H1 (cell line): ENCODE measurements around the gene MAP3K1. TPM values are rescaled to one million over a fixed set of nuclear protein-coding genes. Genes with fewer than 3 reads are reported as not detected.

Source experiments
- CTCF ChIA-PET: fragments of 300-600 bp; sonication (Branson Sonifier 250); formaldehyde crosslinking; loops from one replicate; lab custom pipeline; 2021; ENCODE audit not compliant: partially characterized antibody; lab: Charles Lee
- POLR2A ChIA-PET: fragments of 300-600 bp; sonication (Branson Sonifier 250); formaldehyde crosslinking; loops from one replicate; lab custom pipeline; 2021; ENCODE audit warnings: inconsistent platforms; ENCODE audit not compliant: partially characterized antibody; lab: Charles Lee
- DNase-seq, 2 experiments: peaks; one replicate each; pipeline versions ENCODE4 v3.0.0 to v3.0.0-alpha.2; 2010 to 2022; ENCODE audit warnings: low spot score in 2 of 2, low read depth in 1 of 2, mixed read lengths in 1 of 2
- FAIRE-seq: peaks from 2 replicates; lab custom pipeline; 2011; peaks lifted over from hg19 to GRCh38; lab: Jason Lieb, UNC
- H2AFZ ChIP-seq: 2 replicates; pipeline ENCODE4 v1.8.1; 2012; ENCODE audit warnings: low read length, inconsistent platforms
- H2AK5ac ChIP-seq: 2 replicates; pipeline ENCODE4 v1.6.1; 2013; ENCODE audit warnings: low read depth, low read length
- H2BK120ac ChIP-seq: replicated peaks from 2 replicates; pipeline ENCODE3; 2013; ENCODE audit warnings: low read depth, low read length, inconsistent platforms
- H2BK12ac ChIP-seq: 2 replicates; pipeline ENCODE4 v1.6.1; 2013; ENCODE audit warnings: low read depth, low read length
- H2BK15ac ChIP-seq: 2 replicates; pipeline ENCODE4 v1.6.1; 2013; ENCODE audit warnings: low read length
- H2BK20ac ChIP-seq: 2 replicates; pipeline ENCODE4 v1.6.1; 2013; ENCODE audit warnings: low read length
- H2BK5ac ChIP-seq: 2 replicates; pipeline ENCODE4 v1.6.1; 2013; ENCODE audit warnings: low read depth, low read length
- H3K14ac ChIP-seq: 2 replicates; pipeline ENCODE4 v1.6.1; 2013; ENCODE audit warnings: inconsistent platforms; ENCODE audit not compliant: insufficient read length
- H3K18ac ChIP-seq: 2 replicates; pipeline ENCODE4 v1.6.1; 2013; ENCODE audit warnings: low read length; ENCODE audit errors: extremely low read depth
- H3K23ac ChIP-seq: 2 replicates; pipeline ENCODE4 v1.6.1; 2013; ENCODE audit warnings: inconsistent platforms; ENCODE audit not compliant: insufficient read length
- H3K23me2 ChIP-seq: 2 replicates; pipeline ENCODE4 v1.6.1; 2013; ENCODE audit warnings: low read depth, low read length
- H3K27ac ChIP-seq: 2 replicates; pipeline ENCODE4 v1.6.1; 2011; ENCODE audit warnings: low read depth, low read length, inconsistent platforms
- H3K27me3 ChIP-seq, 4 experiments: replicated peaks in 1 of 4; 1 replicate in 1 of 4; 2 replicates in 3 of 4; pipeline versions ENCODE4 v1.6.1 to v1.8.1; 2011 to 2013; ENCODE audit warnings: low read length in 3 of 4, mild to moderate bottlenecking in 3 of 4, inconsistent platforms in 2 of 4, mixed read lengths in 2 of 4, moderate library complexity in 1 of 4; ENCODE audit not compliant: control insufficient read depth in 3 of 4, insufficient read depth in 3 of 4; ENCODE audit errors: extremely low read depth in 1 of 4
- H3K36me3 ChIP-seq, 4 experiments: 2 replicates each; pipeline versions ENCODE4 v1.6.1 to v1.8.1; 2011 to 2013; ENCODE audit warnings: mild to moderate bottlenecking in 4 of 4, low read length in 3 of 4, moderate library complexity in 2 of 4, control low read depth in 1 of 4, inconsistent platforms in 1 of 4; ENCODE audit not compliant: insufficient read depth in 4 of 4, control insufficient read depth in 2 of 4
- H3K4ac ChIP-seq: replicated peaks from 2 replicates; pipeline ENCODE3; 2013; ENCODE audit warnings: low read length, low read depth, mixed read lengths, inconsistent platforms; ENCODE audit not compliant: insufficient read length
- H3K4me1 ChIP-seq, 4 experiments: replicated peaks in 1 of 4; 1 replicate in 1 of 4; 2 replicates in 3 of 4; pipeline versions ENCODE4 v1.6.1 to v1.8.1; 2011 to 2013; ENCODE audit warnings: low read length in 3 of 4, inconsistent platforms in 2 of 4, mixed read lengths in 1 of 4; ENCODE audit not compliant: insufficient read depth in 4 of 4, control insufficient read depth in 3 of 4
- H3K4me2 ChIP-seq, 2 experiments: 2 replicates each; pipeline versions ENCODE4 v1.6.1 to v1.8.1; 2011 to 2013; ENCODE audit warnings: low read depth in 2 of 2, low read length in 2 of 2, control low read depth in 1 of 2, inconsistent platforms in 1 of 2, mild to moderate bottlenecking in 1 of 2; ENCODE audit not compliant: insufficient read depth in 1 of 2
- H3K4me3 ChIP-seq, 4 experiments: fragments of 200-600, 300-600 bp in 1 of 4; sonication (generic), shearing (Covaris generic), sonication (Bioruptor Twin) in 1 of 4; 2 replicates each; pipeline versions ENCODE4 v1.5.1 to v1.8.1; 2011 to 2016; ENCODE audit warnings: low read length in 4 of 4, low read depth in 3 of 4, control low read depth in 2 of 4, inconsistent platforms in 2 of 4, mild to moderate bottlenecking in 2 of 4, mixed read lengths in 1 of 4, moderate library complexity in 1 of 4; ENCODE audit not compliant: insufficient read depth in 2 of 4; ENCODE audit errors: extremely low read depth in 1 of 4
- H3K56ac ChIP-seq: replicated peaks from 2 replicates; pipeline ENCODE3; 2013; ENCODE audit warnings: low read depth, mild to moderate bottlenecking, mixed read lengths, low read length, inconsistent platforms; ENCODE audit not compliant: insufficient read length
- H3K79me1 ChIP-seq: 2 replicates; pipeline ENCODE4 v1.6.1; 2013; ENCODE audit warnings: low read depth, low read length, control low read depth
- H3K79me2 ChIP-seq, 2 experiments: 2 replicates each; pipeline versions ENCODE4 v1.6.1 to v1.8.1; 2012 to 2013; ENCODE audit warnings: low read length in 2 of 2, mild to moderate bottlenecking in 2 of 2, inconsistent platforms in 1 of 2; ENCODE audit not compliant: insufficient read depth in 2 of 2, control insufficient read depth in 1 of 2
- H3K9ac ChIP-seq, 4 experiments: replicated peaks in 1 of 4; 1 replicate in 1 of 4; 2 replicates in 3 of 4; pipeline versions ENCODE4 v1.6.1 to v1.8.1; 2011 to 2013; ENCODE audit warnings: low read depth in 3 of 4, low read length in 3 of 4, control low read depth in 2 of 4, mild to moderate bottlenecking in 2 of 4, moderate library complexity in 2 of 4, inconsistent platforms in 1 of 4; ENCODE audit errors: extremely low read depth in 1 of 4
- H3K9me3 ChIP-seq, 2 experiments: 2 replicates each; pipeline versions ENCODE4 v1.6.1 to v1.8.1; 2012 to 2013; ENCODE audit warnings: mild to moderate bottlenecking in 2 of 2, moderate library complexity in 2 of 2, control low read depth in 1 of 2, inconsistent platforms in 1 of 2, low read depth in 1 of 2, low read length in 1 of 2, mixed read lengths in 1 of 2; ENCODE audit not compliant: insufficient read depth in 2 of 2
- H4K20me1 ChIP-seq, 2 experiments: replicated peaks in 1 of 2; 2 replicates each; pipeline versions ENCODE3 to v1.8.1; 2011 to 2013; ENCODE audit warnings: inconsistent platforms in 2 of 2, low read length in 2 of 2, mild to moderate bottlenecking in 1 of 2; ENCODE audit not compliant: insufficient read depth in 2 of 2, control insufficient read depth in 1 of 2
- H4K5ac ChIP-seq: 2 replicates; pipeline ENCODE4 v1.6.1; 2013; ENCODE audit warnings: low read length, low read depth, mixed read lengths, inconsistent platforms; ENCODE audit not compliant: insufficient read length
- H4K8ac ChIP-seq: 2 replicates; pipeline ENCODE4 v1.8.0; 2013; ENCODE audit warnings: mild to moderate bottlenecking, moderate library complexity, low read length, inconsistent platforms; ENCODE audit not compliant: insufficient read depth; ENCODE audit errors: extremely low read depth
- H4K91ac ChIP-seq: replicated peaks from 2 replicates; pipeline ENCODE3; 2013; ENCODE audit warnings: low read length, mixed read lengths, inconsistent platforms; ENCODE audit not compliant: insufficient read length
- ASH2L ChIP-seq: fragments of 200-600, 300-600 bp; sonication (generic); IDR thresholded peaks from one replicate; pipeline ENCODE4 v1.7.1; 2017; ENCODE audit warnings: low read length
- CREB1 ChIP-seq: IDR thresholded peaks from 2 replicates; pipeline ENCODE4 v1.6.1; 2012; ENCODE audit warnings: inconsistent platforms
- CTBP2 ChIP-seq: IDR thresholded peaks from 2 replicates; pipeline ENCODE4 v1.7.0; 2011; ENCODE audit warnings: borderline replicate concordance, mild to moderate bottlenecking, moderate library complexity, mixed read lengths, low read length; ENCODE audit not compliant: insufficient read depth, insufficient read length
- JUND ChIP-seq: IDR thresholded peaks from 2 replicates; pipeline ENCODE4 v1.6.1; 2011; ENCODE audit warnings: mild to moderate bottlenecking, improper control_type of control experiment, low read length
- MAFK ChIP-seq: IDR thresholded peaks from 2 replicates; pipeline ENCODE4 v1.6.1; 2012; ENCODE audit warnings: low read depth, mild to moderate bottlenecking, improper control_type of control experiment, low read length
- POLR2A ChIP-seq, 2 experiments: IDR thresholded peaks; 1 replicate in 1 of 2; 2 replicates in 1 of 2; pipeline ENCODE4 v1.6.1; 2011; ENCODE audit warnings: low read depth in 2 of 2, low read length in 2 of 2, mild to moderate bottlenecking in 2 of 2; ENCODE audit errors: control extremely low read depth in 1 of 2
- SIN3A ChIP-seq, 2 experiments: IDR thresholded peaks in 1 of 2; conservative IDR thresholded peaks in 1 of 2; 2 replicates each; pipeline ENCODE4 v1.6.1; 2011 to 2012; ENCODE audit warnings: low read length in 2 of 2, improper control_type of control experiment in 1 of 2, low read depth in 1 of 2, mild to moderate bottlenecking in 1 of 2
- SIX5 ChIP-seq: IDR thresholded peaks from 2 replicates; pipeline ENCODE4 v1.6.1; 2011; ENCODE audit warnings: mild to moderate bottlenecking, low read depth, low read length
- SP1 ChIP-seq: IDR thresholded peaks from 2 replicates; pipeline ENCODE4 v1.6.1; 2011; ENCODE audit warnings: low read depth, low read length
- SUZ12 ChIP-seq: fragments of 200-600 bp; sonication (generic); IDR thresholded peaks from 2 replicates; pipeline ENCODE4 v1.6.1; 2012; ENCODE audit warnings: mild to moderate bottlenecking, inconsistent platforms, low read length, moderate library complexity, mixed read lengths
- WGBS, 2 experiments: shearing (Covaris generic) in 1 of 2; methylation state at CpG; one replicate each; pipeline versions ENCODE4 v1.1.6 to v1.1.7; 2013 to 2015; ENCODE audit warnings: low lambda C conversion rate in 2 of 2, mixed read lengths in 2 of 2, inconsistent platforms in 1 of 2, low coverage in 1 of 2, missing lambda C conversion rate in 1 of 2; ENCODE audit not compliant: insufficient replicate concordance in 2 of 2, insufficient coverage in 1 of 2, insufficient read length in 1 of 2; ENCODE audit errors: extremely low coverage in 1 of 2, missing lambda C conversion rate in 1 of 2; 5-methylcytosine and 5-hydroxymethylcytosine counted together
- polyA plus RNA-seq, 7 experiments: library from polyadenylated mRNA; depleted of rRNA in 3 of 7; stranded (reverse) in 5 of 7; unstranded in 2 of 7; fragments of >200 nt in 5 of 7; fragments of 200-250 nt in 2 of 7; gene quantifications; 1 replicate in 5 of 7; 2 replicates in 1 of 7; 4 replicates in 1 of 7; pipeline versions ENCODE4 v1.2.1 to v1.2.3, GENCODE V29; 2011 to 2013; ENCODE audit warnings: missing spikeins in 2 of 7, mixed read lengths in 2 of 7
- total RNA-seq: library from RNA; stranded (reverse); fragmentation: NEBNext Ultra II Directional; extraction: Animal tissue kit (Norgen Biotek cat#: 25700); gene quantifications from 2 replicates; pipeline ENCODE4 v1.2.1, GENCODE V29; 2021

MAP3K1 gene
- total and polyA plus RNA-seq, 2 of the 8 experiments (the other 6 are each of a cell fraction or from before 2014, with no cell fraction given): 3.9 to 11.8 TPM

DNA sequence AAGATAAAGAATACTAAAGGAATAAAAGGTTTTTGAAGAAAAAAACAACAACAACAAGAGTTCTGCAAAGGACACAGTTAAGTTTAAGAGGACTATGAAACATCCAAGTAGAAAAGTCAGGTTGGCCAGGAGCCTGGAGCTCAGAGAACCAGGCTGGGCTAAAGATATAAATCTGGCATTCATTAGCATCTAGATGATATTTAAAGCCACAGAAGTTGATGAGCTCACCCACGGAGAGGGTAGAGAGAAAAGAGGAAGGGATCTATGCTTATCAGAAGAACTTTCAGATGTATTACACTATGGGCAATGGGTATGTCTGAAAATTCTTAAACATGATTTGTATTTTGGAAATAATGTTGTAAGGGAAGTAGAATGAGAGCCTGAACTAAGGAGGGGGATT lies 126.6 kb downstream of the MAP3K1 start:
- no peak overlapping the region for H2BK120ac ChIP-seq
- FAIRE-seq: no peak
- H3K79me2 ChIP-seq: peaks cover 0 to 10% of the 10 kb centered on the region in 2 experiments; a peak in 1 of 4 replicates
- no peak overlapping the region for H4K91ac ChIP-seq
- no peak overlapping the region for H2BK20ac ChIP-seq
- 89% methylated on average over 1 of the region's 1 CpG; no CpG with 5 or more reads in 1 of the 2 experiments for WGBS, 2 experiments
- H3K79me1 ChIP-seq: no peaks in the 10 kb centered on the region
- peaks cover 0 to 9% of the 10 kb centered on the region in 2 experiments for H4K20me1 ChIP-seq
- no peak overlapping the region for H2BK15ac ChIP-seq
- CTCF ChIA-PET: no interaction called here
- no peaks in the 10 kb centered on the region for H3K9me3 ChIP-seq
- H3K9ac ChIP-seq: no peak overlapping the region
- H4K5ac ChIP-seq: no peak overlapping the region
- H3K4me3 ChIP-seq: no peak overlapping the region
- H2AK5ac ChIP-seq: no peak overlapping the region
- H3K27me3 ChIP-seq: no peaks in the 10 kb centered on the region
- no peak overlapping the region for H3K4me2 ChIP-seq
- no peaks in the 10 kb centered on the region for H3K23me2 ChIP-seq
- no peak overlapping the region for H4K8ac ChIP-seq
- H3K27ac ChIP-seq: no peak overlapping the region
- H3K36me3 ChIP-seq: peaks cover 16 to 81% (median 57%) of the 10 kb centered on the region in 4 experiments; a peak in 7 of 8 replicates
- H3K4ac ChIP-seq: no peak overlapping the region
- no peak overlapping the region for H3K56ac ChIP-seq
- H3K14ac ChIP-seq: no peak overlapping the region
- H2AFZ ChIP-seq: no peak overlapping the region
- H3K4me1 ChIP-seq: no peaks in the 10 kb centered on the region
- no peak overlapping the region for H3K23ac ChIP-seq
- POLR2A ChIA-PET: interaction anchor here (1.2 kb wide), 1 partner anchor 8 kb away, joined by 5 read pairs; no protein-coding TSS in a partner anchor
- no peak overlapping the region for H2BK5ac ChIP-seq
- H2BK12ac ChIP-seq: no peak overlapping the region
- H3K18ac ChIP-seq: no peak overlapping the region
- no peak for DNase-seq
- TF ChIP-seq POLR2A (IDR thresholded peaks at IDR 0.05; ENCODE audit: control extremely low read depth in 1 of 2, low read depth in 2 of 2, low read length in 2 of 2): no peak
- TF ChIP-seq ASH2L: no peak
- TF ChIP-seq SP1: no peak
- no peak for TF ChIP-seq MAFK
- no peak for TF ChIP-seq SUZ12
- no peak for TF ChIP-seq CREB1
- TF ChIP-seq SIN3A (conservative IDR thresholded peaks at IDR 0.05 in 1 of 2, IDR thresholded peaks at IDR 0.05 in 1 of 2; ENCODE audit: low read depth in 1 of 2, low read length in 2 of 2): no peak
- no peak for TF ChIP-seq JUND
- no peak for TF ChIP-seq SIX5
- no peak for TF ChIP-seq CTBP2
